ENCODE measurements around the gene TJP2.

- TF ChIP-seq CTCF (IDR thresholded peaks at IDR 0.05) (no peak), POLR2A (IDR thresholded peaks at IDR 0.05) (no peak)
Observed at GRCh38 chr9:69249337-69249736, 75.3 kb downstream of the TJP2 start.
